8988T (cell line): ENCODE data around the gene PLXNB2.

Experiments
- DNase-seq: peaks from one replicate; pipeline ENCODE4 v3.0.0; 2011

The PLXNB2 gene

GRCh38 chr22:50297510-50298265, 9.8 kb downstream of the PLXNB2 start:
- no peak for DNase-seq

GRCh38 chr22:50296658-50297490, 10.6 kb downstream of the PLXNB2 start:
- no peak for DNase-seq

- no peak for DNase-seq
Measured at GRCh38 chr22:50294319-50294656, 13.2 kb downstream of the PLXNB2 start.

- DNase-seq, result peak; percentile 77
Measured at GRCh38 chr22:50293441-50294318, 13.8 kb downstream of the PLXNB2 start.

- no peak for DNase-seq
Measured at GRCh38 chr22:50292643-50293440, 14.6 kb downstream of the PLXNB2 start.

- DNase-seq, result no peak
Measured at GRCh38 chr22:50289942-50290630, 17.4 kb downstream of the PLXNB2 start.

- no peak for DNase-seq
Measured at GRCh38 chr22:50289151-50289941, 18.1 kb downstream of the PLXNB2 start.

- DNase-seq, result no peak
Measured at GRCh38 chr22:50287731-50288130, 19.7 kb downstream of the PLXNB2 start.

- no peak for DNase-seq
Measured at GRCh38 chr22:50286701-50287318, 20.6 kb downstream of the PLXNB2 start.

GRCh38 chr22:50286275-50286674, 21.2 kb downstream of the PLXNB2 start:
- no peak for DNase-seq

- DNase-seq, result no peak
Measured at GRCh38 chr22:50285568-50286229, 21.7 kb downstream of the PLXNB2 start.

- DNase-seq, result no peak
Measured at GRCh38 chr22:50284479-50284878, 23.0 kb downstream of the PLXNB2 start.

GRCh38 chr22:50283821-50284220, 23.6 kb downstream of the PLXNB2 start:
- no peak for DNase-seq

- peak; percentile 97 for DNase-seq
Measured at GRCh38 chr22:50282361-50283155, 24.9 kb downstream of the PLXNB2 start.

GRCh38 chr22:50281957-50282356, 25.5 kb downstream of the PLXNB2 start:
- no peak for DNase-seq

GRCh38 chr22:50281384-50281760, 26.1 kb downstream of the PLXNB2 start:
- no peak for DNase-seq

- no peak for DNase-seq
Measured at GRCh38 chr22:50280708-50281383, 26.6 kb downstream of the PLXNB2 start.

GRCh38 chr22:50280022-50280707, 27.3 kb downstream of the PLXNB2 start:
- no peak for DNase-seq
